ENCODE measurements around the gene MEF2D. TPM values are rescaled to one million over a fixed set of nuclear protein-coding genes. Genes with fewer than 3 reads are reported as not detected.

MEF2D gene
- total RNA-seq, 1 experiment from 2014 or later: 17.3 TPM

DNA sequence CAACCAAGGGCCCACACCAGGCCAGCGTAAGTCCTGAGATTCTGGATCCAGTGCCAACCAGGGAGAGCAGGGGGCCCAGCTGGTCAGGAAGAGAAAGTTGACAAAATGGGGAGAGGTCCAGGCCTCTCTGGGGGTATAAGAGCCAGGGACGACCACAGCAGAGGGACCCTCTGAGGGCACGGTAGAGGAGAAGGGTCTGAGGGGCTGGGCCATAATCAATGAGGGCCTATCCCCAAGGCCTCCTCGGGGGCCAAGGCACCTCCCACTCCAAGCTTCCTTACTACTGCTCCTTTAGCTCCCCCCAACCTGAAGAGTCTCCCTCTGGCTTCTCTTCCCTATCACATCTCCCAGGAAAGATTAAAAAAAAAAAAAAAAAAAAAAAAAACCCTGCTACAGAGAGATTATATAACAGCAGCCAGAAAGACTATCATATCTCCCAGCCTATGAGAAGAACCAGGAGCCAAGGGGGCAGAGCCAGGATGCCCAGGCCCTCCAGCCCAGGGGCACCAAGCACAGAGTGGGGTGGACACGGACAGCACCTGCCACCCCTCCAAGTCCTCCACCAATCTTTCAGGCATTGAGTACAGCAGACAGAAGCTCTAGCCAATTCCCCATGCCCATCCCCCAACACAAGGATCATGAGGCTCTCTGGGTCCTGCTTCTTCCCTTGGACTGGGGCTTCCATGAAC, 2.7 kb downstream of the MEF2D start:
- Histone ChIP-seq H2AFZ (ENCODE audit: low read length) (no peak overlapping the region), H3K4me1 (ENCODE audit: insufficient read depth, low read length) (peaks cover 46% of the 10 kb centered on the region), H3K9me2 (replicated peaks; ENCODE audit: low read length) (no peaks in the 10 kb centered on the region), H3K4me3 (ENCODE audit: low read length) (no peak overlapping the region), H3K9me3 (ENCODE audit: low read length) (no peaks in the 10 kb centered on the region), H3K79me2 (ENCODE audit: low read length) (peaks cover 76% of the 10 kb centered on the region), H3K27ac (ENCODE audit: low read length) (no peak overlapping the region), H3K36me3 (ENCODE audit: low read depth, low read length) (0 out of 2 replicates have a peak, but pooled peaks cover 8% of the 10 kb centered on the region), H3K4me2 (ENCODE audit: low read length) (peak overlapping the region; percentile 92), H3K9ac (ENCODE audit: low read length) (no peak overlapping the region), H3F3A (ENCODE audit: low read length, unreplicated experiment) (no peaks in the 10 kb centered on the region), H4K20me1 (ENCODE audit: low read length) (peaks cover 52% of the 10 kb centered on the region), H3K27me3 (ENCODE audit: low read length) (no peaks in the 10 kb centered on the region)
- BruUV-seq (replicated peaks): TSS peak; percentile 2
- DNase-seq (no peak), ATAC-seq (no peak)
- no peak for TF ChIP-seq EZH2phosphoT487 (IDR thresholded peaks at IDR 0.05; ENCODE audit: borderline replicate concordance, low read length)
- no peak for TF ChIP-seq CTCF (conservative IDR thresholded peaks at IDR 0.05; ENCODE audit: low read depth, low read length)
- no peak for TF ChIP-seq EZH2 (IDR thresholded peaks at IDR 0.05; ENCODE audit: low read length, unreplicated experiment)
- POLR2A ChIA-PET (ENCODE audit: unreplicated experiment): no interaction called here
- intact Hi-C loops (cut with micrococcal nuclease): no loop called here
- CTCF ChIA-PET: no interaction called here

- Histone ChIP-seq H3K9me3 (ENCODE audit: low read length) (no peaks in the 10 kb centered on the region), H3K27ac (ENCODE audit: low read length) (no peak overlapping the region), H3K4me1 (ENCODE audit: insufficient read depth, low read length) (peaks cover 39% of the 10 kb centered on the region), H3F3A (ENCODE audit: low read length, unreplicated experiment) (no peaks in the 10 kb centered on the region), H3K36me3 (ENCODE audit: low read depth, low read length) (0 out of 2 replicates have a peak, but pooled peaks cover 8% of the 10 kb centered on the region), H3K79me2 (ENCODE audit: low read length) (peaks cover 83% of the 10 kb centered on the region), H2AFZ (ENCODE audit: low read length) (no peak overlapping the region), H3K27me3 (ENCODE audit: low read length) (no peaks in the 10 kb centered on the region), H4K20me1 (ENCODE audit: low read length) (peaks cover 57% of the 10 kb centered on the region), H3K4me3 (ENCODE audit: low read length) (no peak overlapping the region), H3K9ac (ENCODE audit: low read length) (no peak overlapping the region), H3K9me2 (replicated peaks; ENCODE audit: low read length) (no peaks in the 10 kb centered on the region), H3K4me2 (ENCODE audit: low read length) (no peak overlapping the region)
- ATAC-seq: no peak
- TF ChIP-seq EZH2 (IDR thresholded peaks at IDR 0.05; ENCODE audit: low read length, unreplicated experiment) (no peak), CTCF (conservative IDR thresholded peaks at IDR 0.05; ENCODE audit: low read depth, low read length) (no peak), EZH2phosphoT487 (IDR thresholded peaks at IDR 0.05; ENCODE audit: borderline replicate concordance, low read length) (no peak)
- ChIA-PET CTCF (no interaction called here), POLR2A (ENCODE audit: unreplicated experiment) (interaction anchor here (0.7 kb wide), 1 partner anchor 198 kb away, joined by 3 read pairs; no protein-coding TSS in a partner anchor)
- intact Hi-C loops (cut with micrococcal nuclease): no loop called here
- BruUV-seq (replicated peaks): no TSS peak
- no peak for DNase-seq
Measured at GRCh38 chr1:156497078-156497742, 3.4 kb downstream of the MEF2D start.
